Measurements from ENCODE around the gene RYR3.

The RYR3 gene

GRCh38 chr15:33322091-33322490 lies 11.3 kb downstream of the RYR3 start:
- DNase-seq = no peak

- DNase-seq = no peak
These were observed 13.8 kb downstream of the RYR3 start for GRCh38 chr15:33324609-33325008.

GRCh38 chr15:33326908-33327307 lies 16.1 kb downstream of the RYR3 start:
- no peak for DNase-seq

GRCh38 chr15:33328106-33328505 lies 17.3 kb downstream of the RYR3 start:
- DNase-seq = no peak

- no peak for DNase-seq
These were observed 18.7 kb downstream of the RYR3 start for GRCh38 chr15:33329457-33329856.

GRCh38 chr15:33330931-33331330 lies 20.2 kb downstream of the RYR3 start:
- no peak for DNase-seq

GRCh38 chr15:33341953-33342352 lies 31.2 kb downstream of the RYR3 start:
- DNase-seq = no peak

GRCh38 chr15:33343275-33343674 lies 32.5 kb downstream of the RYR3 start:
- DNase-seq = no peak

- no peak for DNase-seq
These were observed 33.3 kb downstream of the RYR3 start for GRCh38 chr15:33344111-33344510.

GRCh38 chr15:33344530-33344929 lies 33.8 kb downstream of the RYR3 start:
- no peak for DNase-seq

GRCh38 chr15:33354411-33354810 lies 43.6 kb downstream of the RYR3 start:
- no peak for DNase-seq

- DNase-seq = no peak
These were observed 47.1 kb downstream of the RYR3 start for GRCh38 chr15:33357845-33358244.

GRCh38 chr15:33358306-33358705 lies 47.5 kb downstream of the RYR3 start:
- DNase-seq = no peak

GRCh38 chr15:33360886-33361285 lies 50.1 kb downstream of the RYR3 start:
- DNase-seq = no peak

GRCh38 chr15:33369941-33370622 lies 59.3 kb downstream of the RYR3 start:
- no peak for DNase-seq

- DNase-seq = no peak
These were observed 59.9 kb downstream of the RYR3 start for GRCh38 chr15:33370623-33371020.

- no peak for DNase-seq
These were observed 60.4 kb downstream of the RYR3 start for GRCh38 chr15:33371159-33371558.

- no peak for DNase-seq
These were observed 63.6 kb downstream of the RYR3 start for GRCh38 chr15:33374226-33374914.

GRCh38 chr15:33375236-33375635 lies 64.5 kb downstream of the RYR3 start:
- DNase-seq = no peak

GRCh38 chr15:33377204-33377603 lies 66.4 kb downstream of the RYR3 start:
- no peak for DNase-seq

- no peak for DNase-seq
These were observed 68.2 kb downstream of the RYR3 start for GRCh38 chr15:33378866-33379480.

- no peak for DNase-seq
These were observed 69.6 kb downstream of the RYR3 start for GRCh38 chr15:33380406-33380805.

- no peak for DNase-seq
These were observed 71.7 kb downstream of the RYR3 start for GRCh38 chr15:33382491-33382890.

- DNase-seq = no peak
These were observed 73.5 kb downstream of the RYR3 start for GRCh38 chr15:33384307-33384706.
